Renal cortical epithelial cell (primary cell): Measurements from ENCODE around the gene SMAP1. TPM values are rescaled to one million over a fixed set of nuclear protein-coding genes. Genes with fewer than 3 reads are reported as not detected.

ENCODE experiments used
- DNase-seq: peaks from one replicate; pipeline ENCODE4 v3.0.0-alpha.2; 2011; ENCODE audit warnings: low read depth
- total RNA-seq: library from RNA; depleted of rRNA; stranded (reverse); fragments of >200 nt; gene quantifications from 2 replicates; pipeline ENCODE4 v1.2.3, GENCODE V29; 2014

The SMAP1 gene
- total RNA-seq: 18.2 and 34.7 TPM in 2 replicates

GRCh38 chr6:70667711-70668498, at the start of gene SMAP1:
Gene SMAP1 (plus strand): TSS chr6:70667883. CDS start chr6:70668024, 141 bp downstream.
- DNase-seq: peak; percentile 67

DNA sequence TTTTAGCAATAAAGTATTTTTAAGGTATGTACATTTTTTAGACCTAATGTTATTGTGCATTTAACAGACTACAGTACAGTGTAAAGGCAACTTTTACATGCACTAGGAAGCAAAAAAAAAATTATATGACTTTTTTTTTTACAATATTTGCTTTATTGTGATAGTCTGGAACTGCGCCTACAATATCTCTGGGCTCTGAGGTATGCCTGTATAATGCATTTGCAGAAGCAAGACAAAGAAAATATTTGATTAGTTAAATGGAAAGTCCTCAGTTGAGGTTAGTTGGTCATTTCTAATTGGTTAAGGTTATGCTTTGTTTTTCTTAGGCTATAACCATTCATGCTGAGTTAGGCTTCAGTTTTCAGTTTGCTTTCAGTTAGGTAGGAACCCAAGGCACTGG, 46.9 kb upstream of the SMAP1 start:
- DNase-seq: no peak

GRCh38 chr6:70622461-70622860, 45.2 kb upstream of the SMAP1 start:
- no peak for DNase-seq

DNA sequence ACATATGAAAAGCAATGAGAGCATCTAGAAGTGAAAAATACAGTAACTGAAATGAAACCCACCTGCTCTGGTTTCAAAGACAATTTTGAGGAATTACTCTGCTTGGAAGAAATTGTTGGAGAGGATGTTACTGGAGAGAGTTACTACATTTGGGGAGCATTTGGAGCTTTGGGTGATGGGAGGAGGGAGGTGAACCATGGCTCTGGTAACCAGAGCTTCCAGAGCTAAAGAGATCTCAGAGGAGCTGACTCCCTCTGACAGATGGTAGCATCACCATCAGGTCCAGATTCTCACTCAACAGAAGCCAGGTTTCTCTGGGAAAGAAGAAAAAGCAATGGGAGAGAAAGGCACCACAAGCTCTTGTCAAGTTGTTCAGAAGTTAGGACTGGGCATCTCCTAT, 42.2 kb upstream of the SMAP1 start:
- no peak for DNase-seq

GRCh38 chr6:70627500-70628254, 40.0 kb upstream of the SMAP1 start:
- no peak for DNase-seq

DNA sequence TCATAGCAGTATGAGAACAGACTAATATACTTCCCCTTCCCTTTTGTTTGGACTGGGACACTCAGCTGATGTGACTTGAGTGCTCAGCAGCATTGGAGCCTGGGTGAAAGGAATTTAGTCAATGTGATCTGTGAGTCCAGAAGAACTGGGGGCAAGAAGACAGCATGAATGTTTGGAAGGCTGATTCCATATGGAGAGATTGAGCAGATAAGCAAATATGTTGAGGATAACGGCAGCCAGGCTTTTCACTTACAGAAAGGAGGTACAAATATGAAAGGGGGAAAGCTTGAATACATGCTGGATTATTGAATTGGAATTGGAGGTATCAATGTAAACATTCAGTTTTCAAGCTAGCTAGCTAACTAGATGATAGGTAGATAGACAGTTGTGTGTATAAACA, 37.8 kb upstream of the SMAP1 start:
- no peak for DNase-seq

GRCh38 chr6:70633870-70634269, 33.8 kb upstream of the SMAP1 start:
- DNase-seq: no peak

DNA sequence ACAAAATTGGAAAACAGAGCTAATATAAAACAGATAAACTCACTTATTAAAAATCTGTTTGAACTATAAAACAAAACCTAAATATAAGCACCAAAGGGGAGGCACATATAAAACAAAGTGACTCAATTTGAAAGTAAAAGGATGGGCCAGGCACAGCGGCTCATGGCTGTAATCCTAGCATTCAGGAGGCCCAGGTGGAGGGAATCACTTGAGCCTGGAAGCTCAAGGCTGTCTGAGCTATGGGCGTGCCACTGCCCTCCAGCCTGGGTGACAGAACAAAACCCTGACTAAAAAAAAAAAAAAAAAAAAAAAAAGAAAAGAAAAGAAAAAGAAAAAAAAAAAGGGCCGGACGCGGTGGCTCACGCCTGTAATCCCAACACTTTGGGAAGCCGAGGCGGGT, 31.1 kb upstream of the SMAP1 start:
- no peak for DNase-seq

- no peak for DNase-seq
Measured at GRCh38 chr6:70638468-70638867, 29.2 kb upstream of the SMAP1 start.

- no peak for DNase-seq
Measured at GRCh38 chr6:70651326-70651905, 16.3 kb upstream of the SMAP1 start.

DNA sequence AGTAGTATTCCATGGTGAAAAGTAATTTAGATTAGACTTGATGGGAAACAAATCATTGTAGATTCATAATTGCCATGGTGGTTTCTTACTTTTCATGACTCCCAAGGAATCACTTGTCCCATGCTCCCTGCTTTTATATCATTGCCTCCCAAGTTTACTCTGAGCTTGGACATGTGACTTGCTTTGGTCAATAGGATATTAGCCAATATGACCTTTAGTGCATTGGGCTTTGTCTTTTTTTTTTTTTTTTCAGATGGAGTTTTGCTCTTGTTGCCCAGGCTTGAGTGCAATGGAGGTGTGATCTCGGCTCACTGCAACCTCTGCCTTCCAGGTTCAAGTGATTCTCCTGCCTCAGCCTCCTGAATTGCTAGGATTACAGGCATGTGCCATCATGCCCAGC, 15.5 kb upstream of the SMAP1 start:
- no peak for DNase-seq

DNA sequence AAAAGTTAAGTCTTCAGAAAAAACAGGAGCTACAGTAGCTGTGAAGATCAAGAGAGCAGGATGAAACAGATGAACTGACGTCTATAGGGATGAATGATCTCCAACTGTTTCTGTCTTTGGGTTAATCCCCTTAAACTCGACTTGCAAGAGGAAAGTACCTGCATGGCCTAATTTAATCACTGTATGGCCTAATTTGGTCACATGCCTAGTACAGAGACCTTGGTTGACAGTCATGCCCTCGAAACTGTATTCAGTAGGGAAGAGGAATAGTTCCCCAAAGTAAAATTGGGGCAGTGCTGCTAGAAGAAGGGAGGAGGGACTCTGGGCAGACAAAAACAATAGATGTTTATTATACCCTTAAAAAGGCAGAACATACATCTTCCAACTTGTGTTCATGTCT, 10.0 kb upstream of the SMAP1 start:
- DNase-seq: no peak

DNA sequence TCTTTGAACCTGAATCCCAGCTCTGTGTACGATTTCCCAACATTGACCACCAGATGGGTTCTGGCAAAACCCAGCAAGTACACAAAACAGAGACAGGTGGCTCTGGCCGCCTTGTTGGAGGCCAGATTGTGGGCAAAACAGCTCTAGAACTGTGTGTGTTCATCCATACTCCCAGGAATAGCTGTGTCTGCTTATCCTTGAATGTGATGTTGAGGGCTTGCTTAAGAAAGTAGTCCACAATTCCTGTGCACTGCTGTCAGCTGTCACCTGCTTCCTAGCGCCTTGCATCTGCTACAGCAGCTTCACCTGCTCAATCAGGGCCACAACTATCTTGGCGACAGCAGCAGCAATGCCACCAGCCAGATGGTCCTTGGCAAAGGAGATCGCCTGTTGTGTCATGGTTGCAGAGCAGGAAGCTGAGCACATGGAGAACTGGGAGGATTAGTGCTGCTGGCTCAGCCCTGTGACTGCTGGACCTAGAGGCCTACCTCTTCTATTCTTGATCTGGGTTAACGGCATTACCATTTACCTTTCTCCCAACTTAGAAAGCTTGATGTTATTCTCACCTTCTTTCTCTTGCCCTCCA, 3.7 kb upstream of the SMAP1 start:
- no peak for DNase-seq

DNA sequence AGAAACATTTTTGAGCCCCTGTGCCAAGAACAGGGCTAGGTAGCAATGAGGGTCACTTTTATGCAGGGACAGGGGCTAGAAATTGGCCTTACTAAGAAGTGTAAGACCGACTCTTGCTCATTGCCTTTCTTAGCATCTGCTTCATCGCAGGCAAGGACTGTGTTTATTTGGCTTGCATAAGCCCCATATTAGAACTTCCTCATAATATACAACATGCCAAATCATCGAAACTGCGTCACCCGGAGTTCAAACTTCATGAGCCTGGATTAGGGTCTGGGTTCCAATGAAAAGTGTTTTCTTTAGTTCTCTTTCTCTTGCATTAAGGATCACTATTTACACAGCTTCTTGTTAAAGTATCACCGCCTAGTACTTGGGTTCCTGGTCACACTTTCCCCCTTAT, 977 bp upstream of the SMAP1 start:
- DNase-seq: no peak

DNA sequence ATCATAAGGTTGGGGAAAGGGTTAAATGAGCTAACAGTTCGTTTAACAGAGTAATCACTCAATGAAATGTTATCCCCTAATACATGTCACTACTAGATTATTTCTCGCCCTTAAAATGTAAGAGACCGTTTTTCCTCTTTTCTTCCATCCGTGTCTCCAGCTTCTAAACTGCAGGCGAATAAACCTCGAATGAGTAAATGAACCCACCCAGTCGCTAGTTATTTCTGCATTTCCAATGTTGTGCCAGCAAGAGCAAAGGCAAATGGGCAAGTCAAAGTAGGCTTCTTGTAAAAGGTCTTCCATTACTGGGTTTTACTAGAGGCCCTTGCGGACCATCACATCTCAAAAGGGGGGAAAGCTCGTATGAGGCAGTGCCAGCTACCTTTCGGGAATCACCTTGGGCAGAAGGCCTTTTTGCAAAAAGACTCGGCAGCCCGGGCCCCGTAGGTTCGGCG, 400 bp upstream of the SMAP1 start:
- no peak for DNase-seq

DNA sequence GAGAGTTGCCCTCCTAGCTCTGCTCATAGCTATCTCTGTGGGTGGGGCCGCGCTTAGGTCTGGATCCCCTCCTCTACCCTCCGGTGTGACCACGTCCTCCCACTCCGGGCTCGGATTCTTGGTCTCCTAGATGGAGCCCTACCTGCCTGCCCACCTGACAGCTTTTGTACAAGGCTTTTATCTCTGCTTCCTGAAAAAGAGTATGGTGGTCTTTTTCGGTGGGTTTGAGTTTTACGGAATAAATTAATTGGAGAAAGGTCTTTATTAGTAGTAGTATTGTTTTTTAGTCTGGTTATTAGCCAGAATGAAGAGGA, 773 bp downstream of the SMAP1 start:
- DNase-seq: no peak

- peak; percentile 84 for DNase-seq
Measured at GRCh38 chr6:70669133-70669532, 1.4 kb downstream of the SMAP1 start.

GRCh38 chr6:70672549-70672948, 4.9 kb downstream of the SMAP1 start:
- DNase-seq: no peak

GRCh38 chr6:70673054-70673453, 5.4 kb downstream of the SMAP1 start:
- DNase-seq: no peak

DNA sequence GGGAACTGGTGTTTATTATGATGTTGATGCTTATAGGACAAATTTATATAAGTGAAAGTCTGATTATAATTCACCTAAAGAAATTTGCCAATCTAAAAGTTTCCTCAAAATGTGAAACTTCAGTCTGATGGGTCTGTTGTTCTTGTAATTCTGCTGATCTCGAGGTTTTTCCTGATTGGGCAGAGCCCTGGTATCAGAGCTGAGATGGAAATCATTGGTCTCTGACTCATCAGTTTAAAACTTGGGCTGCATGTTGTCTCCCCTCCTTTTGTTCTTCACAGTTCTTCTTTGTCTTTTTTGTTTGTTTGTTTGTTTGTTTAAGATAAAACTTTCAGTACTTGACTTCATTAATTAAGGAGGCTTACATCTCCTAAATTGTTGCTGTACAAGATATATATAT, 5.9 kb downstream of the SMAP1 start:
- DNase-seq: peak; percentile 38

GRCh38 chr6:70675822-70676221, 8.1 kb downstream of the SMAP1 start:
- no peak for DNase-seq

- DNase-seq: no peak
Measured at GRCh38 chr6:70676821-70677220, 9.1 kb downstream of the SMAP1 start.

DNA sequence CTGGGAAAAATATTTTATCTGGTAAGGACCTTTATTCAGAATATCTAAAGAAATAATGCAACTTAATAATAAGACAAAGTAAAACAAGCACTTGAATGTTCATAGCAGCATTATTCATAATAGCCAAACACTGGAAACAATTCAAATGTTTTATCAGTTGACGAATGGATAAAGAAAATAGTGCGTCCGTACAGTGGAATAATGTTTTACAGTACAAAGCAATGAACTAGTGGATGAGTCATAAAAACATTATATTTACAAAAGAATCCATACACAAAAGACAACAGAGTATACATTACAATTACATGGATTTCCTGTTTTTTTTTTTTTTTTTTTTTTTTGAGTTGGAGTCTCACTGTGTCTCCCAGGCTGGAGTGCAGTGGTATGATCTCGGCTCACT, 12.7 kb downstream of the SMAP1 start:
- DNase-seq: no peak
